Measurements from ENCODE around the gene PATJ.

Gene PATJ

DNA sequence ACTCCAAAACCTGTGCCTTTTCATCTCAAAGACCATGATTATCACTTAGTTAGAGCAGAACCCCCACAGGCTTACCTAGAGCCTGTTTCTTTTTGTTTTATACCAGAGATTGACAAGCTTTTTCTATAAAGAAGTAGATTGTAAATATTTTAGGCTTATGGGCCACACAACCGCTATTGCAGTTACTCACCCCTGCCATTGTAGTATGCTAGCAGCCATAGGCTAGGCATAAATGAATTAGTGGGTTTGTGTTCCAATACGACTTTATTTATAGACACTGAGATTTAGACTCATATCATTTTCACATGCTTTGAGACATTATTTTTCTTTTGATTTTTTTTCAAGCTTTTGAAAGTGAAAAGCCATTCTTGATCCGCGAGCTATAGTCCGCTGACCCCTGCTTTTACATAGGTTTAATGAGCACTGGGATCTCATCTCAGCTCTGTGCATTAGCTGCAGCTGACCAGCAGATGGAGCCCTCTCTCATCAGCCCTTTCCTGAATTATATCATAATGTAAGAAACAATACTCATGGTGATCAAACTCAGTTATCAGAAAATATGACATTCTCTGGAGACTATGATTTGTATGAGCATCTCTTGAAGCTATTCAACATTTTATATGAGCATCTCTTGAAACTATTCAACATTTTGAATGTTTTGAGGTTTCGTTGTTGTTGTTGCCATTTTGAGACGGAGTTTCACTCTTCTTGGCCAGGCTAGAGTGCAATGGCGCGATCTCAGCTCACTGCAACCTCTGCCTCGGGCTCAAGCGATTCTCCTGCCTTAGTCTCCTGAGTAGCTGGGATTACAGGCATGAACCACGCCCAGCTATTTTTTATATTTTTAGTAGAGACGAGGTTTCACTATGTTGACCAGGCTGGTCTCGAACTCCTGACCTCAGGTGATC is 340.4 kb downstream of the PATJ start:
- H3K36me3 ChIP-seq (ENCODE audit: control insufficient read depth in 2 of 2, insufficient read depth in 1 of 2, low read length in 2 of 2): peaks cover 0 to 9% of the 10 kb centered on the region in 2 experiments; a peak in 2 of 3 replicates
- H3K4me1 ChIP-seq (ENCODE audit: control insufficient read depth, insufficient read depth, low read length): no peaks in the 10 kb centered on the region
- POLR2A ChIA-PET: interaction anchor here (1.1 kb wide), 1 partner anchor 49 kb away, joined by 3 read pairs; no protein-coding TSS in a partner anchor
- CTCF ChIA-PET: interaction anchor here (0.5 to 3.9 kb wide), 37 partner anchors 8 to 1962 kb away, joined by 3 to 75 read pairs (median 4); no protein-coding TSS in a partner anchor
- no peaks in the 10 kb centered on the region for H3K9me3 ChIP-seq (ENCODE audit: control insufficient read depth, insufficient read depth, low read depth, low read length)
- TF ChIP-seq, protein P1, sequence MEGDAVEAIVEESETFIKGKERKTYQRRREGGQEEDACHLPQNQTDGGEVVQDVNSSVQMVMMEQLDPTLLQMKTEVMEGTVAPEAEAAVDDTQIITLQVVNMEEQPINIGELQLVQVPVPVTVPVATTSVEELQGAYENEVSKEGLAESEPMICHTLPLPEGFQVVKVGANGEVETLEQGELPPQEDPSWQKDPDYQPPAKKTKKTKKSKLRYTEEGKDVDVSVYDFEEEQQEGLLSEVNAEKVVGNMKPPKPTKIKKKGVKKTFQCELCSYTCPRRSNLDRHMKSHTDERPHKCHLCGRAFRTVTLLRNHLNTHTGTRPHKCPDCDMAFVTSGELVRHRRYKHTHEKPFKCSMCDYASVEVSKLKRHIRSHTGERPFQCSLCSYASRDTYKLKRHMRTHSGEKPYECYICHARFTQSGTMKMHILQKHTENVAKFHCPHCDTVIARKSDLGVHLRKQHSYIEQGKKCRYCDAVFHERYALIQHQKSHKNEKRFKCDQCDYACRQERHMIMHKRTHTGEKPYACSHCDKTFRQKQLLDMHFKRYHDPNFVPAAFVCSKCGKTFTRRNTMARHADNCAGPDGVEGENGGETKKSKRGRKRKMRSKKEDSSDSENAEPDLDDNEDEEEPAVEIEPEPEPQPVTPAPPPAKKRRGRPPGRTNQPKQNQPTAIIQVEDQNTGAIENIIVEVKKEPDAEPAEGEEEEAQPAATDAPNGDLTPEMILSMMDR (tag by site-specific recombination; IDR thresholded peaks at IDR 0.05): peak; percentile 47; the same call in 1 of the 2 replicates
- no peak for TF ChIP-seq SP3 (tag by site-specific recombination; IDR thresholded peaks at IDR 0.05)
- no peak for TF ChIP-seq ZNF561 (tag by site-specific recombination; IDR thresholded peaks at IDR 0.05; ENCODE audit: borderline replicate concordance)
- TF ChIP-seq, protein P2, sequence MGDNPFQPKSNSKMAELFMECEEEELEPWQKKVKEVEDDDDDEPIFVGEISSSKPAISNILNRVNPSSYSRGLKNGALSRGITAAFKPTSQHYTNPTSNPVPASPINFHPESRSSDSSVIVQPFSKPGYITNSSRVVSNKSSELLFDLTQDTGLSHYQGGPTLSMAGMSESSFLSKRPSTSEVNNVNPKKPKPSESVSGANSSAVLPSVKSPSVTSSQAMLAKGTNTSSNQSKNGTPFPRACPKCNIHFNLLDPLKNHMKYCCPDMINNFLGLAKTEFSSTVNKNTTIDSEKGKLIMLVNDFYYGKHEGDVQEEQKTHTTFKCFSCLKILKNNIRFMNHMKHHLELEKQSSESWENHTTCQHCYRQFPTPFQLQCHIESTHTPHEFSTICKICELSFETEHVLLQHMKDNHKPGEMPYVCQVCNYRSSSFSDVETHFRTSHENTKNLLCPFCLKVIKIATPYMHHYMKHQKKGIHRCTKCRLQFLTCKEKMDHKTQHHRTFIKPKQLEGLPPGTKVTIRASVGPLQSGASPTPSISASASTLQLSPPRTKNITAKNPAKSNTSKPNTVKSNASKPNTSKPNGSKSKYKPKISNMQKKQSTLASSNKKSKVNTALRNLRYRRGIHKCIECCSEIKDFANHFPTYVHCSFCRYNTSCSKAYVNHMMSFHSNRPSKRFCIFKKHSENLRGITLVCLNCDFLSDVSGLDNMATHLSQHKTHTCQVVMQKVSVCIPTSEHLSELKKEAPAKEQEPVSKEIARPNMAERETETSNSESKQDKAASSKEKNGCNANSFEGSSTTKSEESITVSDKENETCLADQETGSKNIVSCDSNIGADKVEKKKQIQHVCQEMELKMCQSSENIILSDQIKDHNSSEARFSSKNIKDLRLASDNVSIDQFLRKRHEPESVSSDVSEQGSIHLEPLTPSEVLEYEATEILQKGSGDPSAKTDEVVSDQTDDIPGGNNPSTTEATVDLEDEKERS (tag by site-specific recombination; IDR thresholded peaks at IDR 0.05): no peak
- TF ChIP-seq ZNF654 (tag by site-specific recombination; IDR thresholded peaks at IDR 0.05; ENCODE audit: low read depth): peak; percentile 48
- no peak overlapping the region for H3K4me3 ChIP-seq (ENCODE audit: low read depth, low read length)
- no peak overlapping the region for H3K27ac ChIP-seq (ENCODE audit: extremely low read depth, low read depth, low read length)

DNA sequence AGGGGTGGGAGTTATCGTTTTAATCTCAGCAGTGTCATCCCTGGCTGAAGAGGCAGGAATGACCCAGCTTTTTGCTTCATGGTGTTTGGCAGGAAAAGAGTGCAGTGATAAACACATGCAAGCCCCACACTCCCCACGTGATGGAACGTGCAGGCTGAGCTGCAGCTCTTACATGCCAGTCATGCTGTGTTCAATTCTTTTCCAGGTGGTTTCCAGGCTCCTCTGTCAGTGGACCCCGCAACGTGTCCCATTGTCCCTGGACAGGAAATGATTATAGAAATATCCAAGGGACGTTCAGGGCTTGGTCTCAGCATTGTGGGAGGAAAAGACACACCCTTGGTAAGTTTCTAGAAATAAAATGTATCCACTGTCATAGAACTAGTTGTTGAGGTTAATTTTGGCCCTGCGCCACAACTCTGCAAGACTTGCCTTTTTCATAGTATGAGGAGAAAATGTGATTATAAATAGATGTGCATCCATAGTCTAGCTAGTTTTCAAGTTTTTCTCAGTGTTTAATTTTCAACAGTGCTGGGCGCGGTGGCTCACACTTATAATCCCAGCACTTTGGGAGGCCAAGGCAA is 342.1 kb downstream of the PATJ start:
- no peaks in the 10 kb centered on the region for H3K4me1 ChIP-seq (ENCODE audit: control insufficient read depth, insufficient read depth, low read length)
- H3K4me3 ChIP-seq (ENCODE audit: low read depth, low read length): no peak overlapping the region
- H3K27ac ChIP-seq (ENCODE audit: extremely low read depth, low read depth, low read length): no peak overlapping the region
- no peak for TF ChIP-seq ZNF426 (tag by site-specific recombination; IDR thresholded peaks at IDR 0.05)
- no peak for TF ChIP-seq SP7 (tag by site-specific recombination; IDR thresholded peaks at IDR 0.05)
- TF ChIP-seq ZNF558 (tag by site-specific recombination; IDR thresholded peaks at IDR 0.05): no peak
- no peak for TF ChIP-seq ZNF529 (tag by site-specific recombination; IDR thresholded peaks at IDR 0.05; ENCODE audit: insufficient replicate concordance)
- TF ChIP-seq, protein P2 (tag by site-specific recombination; IDR thresholded peaks at IDR 0.05): no peak
- TF ChIP-seq, protein P3, sequence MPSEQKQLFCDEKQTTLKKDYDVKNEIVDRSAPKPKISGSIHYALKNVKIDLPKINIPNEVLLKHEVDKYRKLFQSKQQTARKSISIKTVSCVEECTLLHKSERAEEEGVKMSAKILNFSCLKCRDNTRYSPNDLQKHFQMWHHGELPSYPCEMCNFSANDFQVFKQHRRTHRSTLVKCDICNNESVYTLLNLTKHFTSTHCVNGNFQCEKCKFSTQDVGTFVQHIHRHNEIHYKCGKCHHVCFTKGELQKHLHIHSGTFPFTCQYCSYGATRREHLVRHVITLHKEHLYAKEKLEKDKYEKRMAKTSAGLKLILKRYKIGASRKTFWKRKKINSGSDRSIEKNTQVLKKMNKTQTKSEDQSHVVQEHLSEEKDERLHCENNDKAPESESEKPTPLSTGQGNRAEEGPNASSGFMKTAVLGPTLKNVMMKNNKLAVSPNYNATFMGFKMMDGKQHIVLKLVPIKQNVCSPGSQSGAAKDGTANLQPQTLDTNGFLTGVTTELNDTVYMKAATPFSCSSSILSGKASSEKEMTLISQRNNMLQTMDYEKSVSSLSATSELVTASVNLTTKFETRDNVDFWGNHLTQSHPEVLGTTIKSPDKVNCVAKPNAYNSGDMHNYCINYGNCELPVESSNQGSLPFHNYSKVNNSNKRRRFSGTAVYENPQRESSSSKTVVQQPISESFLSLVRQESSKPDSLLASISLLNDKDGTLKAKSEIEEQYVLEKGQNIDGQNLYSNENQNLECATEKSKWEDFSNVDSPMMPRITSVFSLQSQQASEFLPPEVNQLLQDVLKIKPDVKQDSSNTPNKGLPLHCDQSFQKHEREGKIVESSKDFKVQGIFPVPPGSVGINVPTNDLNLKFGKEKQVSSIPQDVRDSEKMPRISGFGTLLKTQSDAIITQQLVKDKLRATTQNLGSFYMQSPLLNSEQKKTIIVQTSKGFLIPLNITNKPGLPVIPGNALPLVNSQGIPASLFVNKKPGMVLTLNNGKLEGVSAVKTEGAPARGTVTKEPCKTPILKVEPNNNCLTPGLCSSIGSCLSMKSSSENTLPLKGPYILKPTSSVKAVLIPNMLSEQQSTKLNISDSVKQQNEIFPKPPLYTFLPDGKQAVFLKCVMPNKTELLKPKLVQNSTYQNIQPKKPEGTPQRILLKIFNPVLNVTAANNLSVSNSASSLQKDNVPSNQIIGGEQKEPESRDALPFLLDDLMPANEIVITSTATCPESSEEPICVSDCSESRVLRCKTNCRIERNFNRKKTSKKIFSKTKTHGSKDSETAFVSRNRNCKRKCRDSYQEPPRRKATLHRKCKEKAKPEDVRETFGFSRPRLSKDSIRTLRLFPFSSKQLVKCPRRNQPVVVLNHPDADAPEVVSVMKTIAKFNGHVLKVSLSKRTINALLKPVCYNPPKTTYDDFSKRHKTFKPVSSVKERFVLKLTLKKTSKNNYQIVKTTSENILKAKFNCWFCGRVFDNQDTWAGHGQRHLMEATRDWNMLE (tag by site-specific recombination; conservative IDR thresholded peaks at IDR 0.05; ENCODE audit: low read depth): no peak
- TF ChIP-seq MEIS1 (CRISPR knock-in tag; IDR thresholded peaks at IDR 0.05; ENCODE audit: borderline replicate concordance): no peak
- TF ChIP-seq ZFHX2 (tag by site-specific recombination; conservative IDR thresholded peaks at IDR 0.05): no peak
- no peak for TF ChIP-seq ZNF24 (tag by site-specific recombination; IDR thresholded peaks at IDR 0.05)
- no peak for TF ChIP-seq ZNF629 (tag by site-specific recombination; IDR thresholded peaks at IDR 0.05)
- no peak for TF ChIP-seq ZBTB1 (tag by site-specific recombination; IDR thresholded peaks at IDR 0.05)
- no peak for TF ChIP-seq ZNF707 (tag by site-specific recombination; IDR thresholded peaks at IDR 0.05)
- H3K36me3 ChIP-seq (ENCODE audit: control insufficient read depth in 2 of 2, insufficient read depth in 1 of 2, low read length in 2 of 2): peaks cover 0 to 8% of the 10 kb centered on the region in 2 experiments; a peak in 2 of 3 replicates
- no peaks in the 10 kb centered on the region for H3K9me3 ChIP-seq (ENCODE audit: control insufficient read depth, insufficient read depth, low read depth, low read length)
- POLR2A ChIA-PET: no interaction called here
- CTCF ChIA-PET: interaction anchor here (0.6 to 3.9 kb wide), 6 partner anchors 10 to 662 kb away, joined by 3 to 75 read pairs (median 12); no protein-coding TSS in a partner anchor
